Measurements from ENCODE around the gene SLC7A1.

SLC7A1 gene

GRCh38 chr13:29507356-29507755 lies 88.1 kb downstream of the SLC7A1 start:
- no peak for DNase-seq

DNA sequence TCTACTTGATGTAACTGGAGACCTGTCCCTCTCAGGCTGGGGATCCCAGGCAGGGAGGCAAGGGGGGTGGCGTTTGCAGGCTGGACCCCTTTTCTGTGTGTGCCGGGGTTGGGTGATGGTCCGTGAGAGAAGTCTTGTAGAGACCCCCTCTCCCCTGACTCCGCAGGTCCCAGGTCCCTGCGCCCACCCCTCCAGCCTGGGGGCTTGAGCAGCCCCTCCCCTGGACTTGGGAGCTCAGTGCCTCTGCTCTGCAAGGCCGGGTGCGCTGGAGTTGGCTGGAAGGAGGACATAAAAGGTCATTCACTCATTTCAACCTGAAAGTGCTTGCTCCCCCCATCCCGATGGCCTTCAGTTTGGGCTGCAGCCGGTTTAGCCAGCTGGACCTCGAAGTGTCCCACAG lies 89.5 kb downstream of the SLC7A1 start:
- no peak for DNase-seq

DNA sequence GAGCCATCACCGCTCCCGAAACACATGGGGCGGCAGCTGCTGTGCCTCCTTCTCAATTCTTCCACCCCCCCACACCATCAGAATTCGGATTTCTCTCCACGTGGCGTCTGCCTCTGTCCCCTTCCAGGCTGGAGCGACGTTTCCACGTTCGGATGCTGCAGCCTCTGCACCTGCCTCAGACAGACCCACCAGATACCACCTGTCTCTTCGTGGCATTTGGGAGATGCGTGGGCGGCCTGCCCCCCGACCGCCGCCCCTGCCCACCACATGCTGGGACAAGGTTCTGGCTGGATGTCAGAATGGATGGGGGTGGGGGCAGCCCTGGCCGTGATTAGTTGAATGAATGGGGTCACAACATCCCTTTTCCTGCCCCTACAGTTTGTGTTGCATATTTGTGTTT lies 90.0 kb downstream of the SLC7A1 start:
- DNase-seq: no peak

DNA sequence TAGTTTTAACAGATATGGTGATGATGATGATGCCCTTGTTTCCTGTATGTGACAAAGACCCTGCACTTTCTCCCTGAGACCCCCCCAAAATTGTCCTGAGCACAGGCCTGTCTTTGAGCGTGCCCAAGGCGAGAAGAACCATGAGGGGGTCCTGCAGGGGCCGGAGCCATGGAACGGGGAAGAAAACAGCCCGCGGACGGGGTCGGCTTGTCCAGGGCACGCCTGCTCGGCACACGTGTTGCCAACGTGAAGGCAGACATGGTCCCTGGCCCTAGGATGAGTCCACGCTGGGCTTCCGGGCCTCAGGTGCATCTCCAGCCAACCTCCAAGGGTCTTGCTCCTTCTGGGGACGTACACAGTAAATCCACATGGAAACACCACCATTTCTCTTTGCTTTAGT lies 90.8 kb downstream of the SLC7A1 start:
- DNase-seq: no peak

GRCh38 chr13:29503041-29503837 lies 92.2 kb downstream of the SLC7A1 start:
- no peak for DNase-seq

GRCh38 chr13:29502391-29503008 lies 93.0 kb downstream of the SLC7A1 start:
- no peak for DNase-seq

DNA sequence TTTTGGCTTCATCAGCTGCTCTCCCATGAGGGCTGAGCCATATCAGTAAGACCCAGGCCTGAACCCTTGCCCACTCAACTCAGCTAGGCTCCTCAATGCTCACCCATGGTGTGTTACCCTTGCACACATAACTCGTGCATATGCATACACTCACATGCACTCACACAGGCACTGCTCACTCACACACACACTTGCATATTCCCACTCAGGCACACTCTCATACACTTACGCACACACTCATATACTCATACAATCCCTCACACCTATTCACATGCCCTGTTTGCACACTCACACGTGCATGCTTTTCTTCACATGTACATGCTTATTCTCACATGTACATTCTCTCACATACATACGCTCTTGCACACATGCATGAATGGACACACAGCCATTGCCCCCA lies 93.8 kb downstream of the SLC7A1 start:
- DNase-seq: no peak

- no peak for DNase-seq
Measured at GRCh38 chr13:29500386-29500785, 95.1 kb downstream of the SLC7A1 start.

DNA sequence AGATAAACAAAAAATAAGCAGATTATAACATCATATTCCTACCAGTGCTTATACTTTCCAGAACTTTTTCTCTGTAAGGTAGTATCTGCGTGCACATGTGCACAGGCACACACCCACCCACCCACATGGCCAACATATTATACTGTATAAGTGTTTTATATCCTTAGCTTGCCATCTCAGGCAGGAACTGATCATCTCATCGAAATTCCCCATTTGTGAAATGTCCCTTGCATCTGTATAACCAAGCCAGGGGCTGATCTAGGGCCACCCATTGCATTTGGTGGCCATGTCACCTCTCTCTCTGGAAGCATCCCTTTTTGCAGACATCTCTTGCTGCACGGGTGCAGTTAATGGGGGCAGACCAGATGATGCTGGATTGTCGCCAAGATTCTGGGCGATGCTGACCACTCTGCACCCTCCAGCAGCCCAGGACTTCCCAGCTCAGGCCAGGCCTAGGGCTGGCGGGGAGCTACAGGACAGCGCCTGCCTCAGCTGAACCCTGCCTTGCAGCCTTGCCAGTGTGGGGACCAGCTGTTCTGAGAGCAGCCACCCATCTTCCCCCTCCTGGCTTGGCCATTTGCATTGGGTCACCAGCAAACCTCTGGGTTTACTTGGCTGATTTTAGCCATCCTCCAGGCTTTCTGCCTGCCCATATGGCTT lies 95.9 kb downstream of the SLC7A1 start:
- DNase-seq: no peak

DNA sequence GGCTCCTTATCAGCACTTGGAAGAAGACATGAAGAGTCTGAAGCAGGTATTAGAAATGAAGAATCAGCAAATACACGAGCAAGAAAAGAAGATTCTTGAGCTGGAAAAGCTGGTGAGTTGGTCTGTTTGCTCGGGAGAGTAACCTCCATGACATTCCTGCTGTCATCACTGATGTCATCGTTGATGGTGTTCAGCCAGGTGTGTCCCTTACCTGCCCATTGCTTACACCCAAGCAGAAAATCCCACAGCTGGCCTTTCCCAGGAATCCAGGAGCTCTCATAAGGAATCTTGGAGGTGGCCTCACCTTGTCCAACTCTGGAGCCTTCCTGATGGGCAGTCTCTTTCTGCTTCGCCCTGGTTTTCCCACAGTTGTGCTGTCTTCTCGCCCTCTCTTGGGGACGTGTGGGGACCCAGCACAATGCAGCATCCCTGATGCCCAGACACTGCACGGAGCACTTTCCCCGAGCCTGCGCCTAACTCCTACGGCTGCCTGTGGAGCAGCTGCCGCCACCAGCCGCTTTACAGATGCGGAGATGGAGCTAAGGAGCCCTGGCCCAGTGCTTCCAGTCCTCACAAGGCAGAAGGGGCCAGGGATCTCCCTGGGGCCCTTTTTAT lies 97.0 kb downstream of the SLC7A1 start:
- DNase-seq: no peak

DNA sequence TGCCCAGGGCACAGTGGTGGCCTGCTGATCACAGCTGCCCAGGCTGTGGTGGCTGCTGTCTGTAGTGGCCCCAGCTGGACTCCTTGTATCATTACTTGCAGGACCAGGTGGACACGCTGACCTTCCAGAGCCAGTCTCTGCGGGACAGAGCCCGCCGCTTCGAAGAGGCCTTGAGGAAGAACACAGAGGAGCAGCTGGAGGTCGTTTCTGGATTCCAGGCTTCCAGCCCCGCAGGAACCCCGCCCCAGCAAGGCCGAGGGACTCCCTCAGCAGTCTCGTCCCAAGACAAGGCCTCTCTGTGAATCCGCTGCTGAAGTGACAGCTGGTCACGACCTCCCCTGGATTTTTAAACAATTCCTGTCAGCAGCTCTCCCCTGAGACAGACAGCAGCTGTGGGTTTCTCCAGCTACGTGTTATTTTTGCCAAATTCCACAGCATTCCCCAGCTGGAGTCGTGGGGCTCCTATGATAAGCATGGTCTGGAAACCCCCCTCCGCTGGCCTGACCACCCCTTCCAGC lies 98.3 kb downstream of the SLC7A1 start:
- no peak for DNase-seq

- DNase-seq: no peak
Measured at GRCh38 chr13:29496241-29496712, 99.2 kb downstream of the SLC7A1 start.

- no peak for DNase-seq
Measured at GRCh38 chr13:29494520-29494919, 101.0 kb downstream of the SLC7A1 start.

- DNase-seq: no peak
Measured at GRCh38 chr13:29493796-29494195, 101.7 kb downstream of the SLC7A1 start.

- DNase-seq: no peak
Measured at GRCh38 chr13:29491248-29491647, 104.2 kb downstream of the SLC7A1 start.

GRCh38 chr13:29490561-29490885 lies 105.0 kb downstream of the SLC7A1 start:
- DNase-seq: no peak

GRCh38 chr13:29489650-29490560 lies 105.6 kb downstream of the SLC7A1 start:
- DNase-seq: no peak

DNA sequence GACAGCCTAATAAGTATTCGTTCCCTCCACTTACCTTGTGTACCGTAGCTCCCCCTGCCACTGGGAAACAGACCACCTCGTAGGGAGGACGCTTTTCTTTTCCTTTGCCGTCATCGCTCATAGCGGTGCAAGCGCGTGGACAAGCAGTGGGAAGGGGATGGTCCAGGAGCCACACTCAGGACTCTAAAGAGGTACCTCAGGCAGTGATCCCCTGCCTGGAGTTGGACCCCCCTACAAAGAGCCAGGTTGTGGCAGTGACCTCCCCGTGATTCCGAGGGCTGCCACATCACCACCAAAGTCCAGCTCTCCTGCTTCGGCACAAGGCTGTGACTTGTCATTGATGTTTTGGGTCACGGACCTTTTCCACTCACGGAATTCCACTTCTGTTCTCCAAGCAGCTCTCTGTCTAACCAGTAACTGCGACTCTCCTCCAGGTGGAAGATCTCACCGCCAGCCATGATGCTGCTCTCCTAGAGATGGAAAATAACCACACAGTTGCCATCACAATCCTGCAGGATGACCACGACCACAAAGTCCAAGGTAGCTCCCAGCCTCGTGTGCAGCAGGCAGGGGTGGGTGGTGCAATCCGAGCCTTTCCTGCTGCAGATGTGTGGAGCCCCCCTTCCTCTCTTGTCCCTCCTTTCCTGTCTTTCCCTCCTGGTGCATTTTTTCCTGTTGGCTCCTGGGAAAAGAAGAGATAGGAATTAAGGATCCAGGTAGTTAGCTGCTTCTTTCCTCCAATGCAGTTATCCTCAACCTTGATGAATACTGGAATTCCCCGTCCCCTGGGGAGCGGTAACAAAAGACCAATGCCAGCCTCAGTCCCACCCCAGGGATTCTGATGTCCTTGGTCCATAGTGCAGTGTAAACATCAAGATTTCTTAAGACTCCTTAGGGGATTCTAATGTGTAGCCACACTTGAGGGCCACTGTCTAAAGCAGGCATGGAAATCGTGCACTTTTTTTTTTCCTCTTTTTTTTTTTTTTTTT lies 107.7 kb downstream of the SLC7A1 start:
- no peak for DNase-seq

DNA sequence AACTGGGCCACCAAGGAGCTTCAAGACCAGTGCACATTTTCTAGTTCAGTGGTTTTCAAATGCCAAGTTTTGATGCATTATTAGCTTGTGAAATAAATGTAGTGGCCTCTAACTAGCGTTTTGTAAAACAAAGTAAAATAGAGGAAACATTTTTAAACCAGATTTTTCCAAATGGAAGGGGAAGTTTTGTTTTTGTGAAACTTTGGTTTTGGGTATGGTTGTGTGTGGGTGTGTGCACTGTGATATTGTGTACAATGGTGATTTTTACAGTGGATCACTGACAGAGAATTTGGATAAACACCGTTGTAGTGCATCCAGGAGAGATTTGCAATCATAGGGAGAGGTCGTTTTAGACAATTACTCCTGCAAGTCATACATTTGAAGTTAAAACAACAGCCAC lies 108.9 kb downstream of the SLC7A1 start:
- DNase-seq: no peak

- no peak for DNase-seq
Measured at GRCh38 chr13:29484796-29485195, 110.7 kb downstream of the SLC7A1 start.

- DNase-seq: no peak
Measured at GRCh38 chr13:29484236-29484635, 111.3 kb downstream of the SLC7A1 start.

Data from NCI-H748 treated with DMSO at 0.1 percent for 48 hours (cell line).